K562 (cell line): ENCODE results near the gene RAB12. TPM values are rescaled to one million over a fixed set of nuclear protein-coding genes. Genes with fewer than 3 reads are reported as not detected.

ENCODE experiments used
- CTBP1 ChIP-seq: fragments of 450-650 bp; IDR thresholded peaks from 2 replicates; pipeline ENCODE4 v1.6.1; 2016; ENCODE audit warnings: borderline replicate concordance
- RREB1 ChIP-seq: fragments of 250-450 bp; sonication (Bioruptor Pico); IDR thresholded peaks from 2 replicates; pipeline ENCODE4 v1.4.0; 2020
- polyA plus RNA-seq, 8 experiments: library from polyadenylated mRNA; depleted of rRNA in 4 of 8; stranded (reverse) in 5 of 8; unstranded in 3 of 8; fragments of >200 nt; fragmentation: Nextera tagmentation in 2 of 8; fragmentation: Illumina TruSeq in 1 of 8; extraction: Ambion mirVana in 2 of 8; extraction: Trizol in 1 of 8; gene quantifications; 2 replicates each; pipeline versions ENCODE4 v1.2.1 to v1.2.3, GENCODE V29; 2011 to 2014; ENCODE audit warnings: inconsistent platforms in 1 of 8, missing spikeins in 1 of 8
- total RNA-seq, 7 experiments: library from RNA; depleted of rRNA in 6 of 7; stranded (reverse); fragments of >200 nt in 6 of 7; fragmentation: Illumina TruSeq in 2 of 7; extraction: Trizol in 2 of 7; gene quantifications; 2 replicates each; pipeline versions ENCODE4 v1.2.1 to v1.2.3, GENCODE V29; 2011 to 2021; ENCODE audit warnings: low replicate concordance in 1 of 7

RAB12 gene
- total and polyA plus RNA-seq, 9 of the 15 experiments (the other 6 are each of a cell fraction or from before 2014, with no cell fraction given): 0.48 to 21.6 (median 18.8) TPM

GRCh38 chr18:8661754-8662559 lies 52.7 kb downstream of the RAB12 start (continued):
- TF ChIP-seq RREB1 (CRISPR knock-in tag) (0 out of 2 replicates have a peak, but pooled peaks have one; percentile 32), CTBP1 (0 out of 2 replicates have a peak, but pooled peaks have one; percentile 15)
